Measurements from ENCODE around the gene MYO1E.
"Not testable (repeated sequence)": the region's sequence is repeated elsewhere in the genome, so short reads cannot be mapped to it uniquely, and the experiment has no call there.

The MYO1E gene
- total RNA-seq: 0.12 to 0.80 (median 0.46) reads per million in 4 donors

DNA sequence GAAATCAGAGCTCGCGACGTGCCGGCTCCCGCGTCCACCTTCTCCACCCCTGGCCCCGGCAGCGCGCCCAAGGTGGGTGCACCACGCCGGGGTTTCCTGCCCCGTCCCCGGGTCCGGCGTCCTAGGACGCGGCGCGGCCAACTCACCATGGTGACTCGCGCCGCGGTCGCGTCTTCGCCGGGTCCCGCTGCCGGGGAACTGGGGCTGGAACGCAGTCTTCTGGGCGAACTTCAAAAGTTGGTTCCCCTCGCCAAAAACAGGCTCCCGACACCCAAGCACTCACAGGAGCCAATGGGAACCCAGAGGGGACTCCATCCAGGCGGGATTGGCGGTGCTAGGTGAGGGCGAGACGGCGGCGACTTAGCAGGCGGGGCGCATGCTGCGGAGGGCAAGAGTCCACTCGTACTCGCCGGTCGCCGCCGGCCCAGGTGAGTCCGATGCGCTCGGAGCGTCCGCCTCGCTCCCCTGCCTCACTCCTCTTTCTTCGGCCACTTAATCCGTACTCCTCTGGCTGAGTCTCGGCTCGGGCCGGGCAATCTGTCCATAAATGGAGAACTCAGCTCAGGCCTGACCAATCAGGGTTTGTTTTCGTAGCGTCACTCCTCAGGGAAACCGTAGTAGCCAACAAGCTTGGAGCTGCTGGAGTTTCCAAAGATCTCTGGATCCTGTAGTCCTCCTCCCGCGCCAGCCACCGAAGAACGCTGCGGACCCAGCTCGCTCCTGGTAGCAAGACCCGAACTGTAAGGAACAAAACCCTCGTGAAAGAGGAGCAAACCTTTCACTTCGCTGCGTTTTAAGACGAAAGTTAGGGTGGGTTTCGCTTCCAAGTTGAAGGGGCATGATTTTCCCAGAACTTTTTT is at the start of gene MYO1E:
Gene MYO1E, minus strand, starts transcription at position 520 of the 860 bp plus-strand sequence. Its CDS starts 371 bp downstream, at position 149.
- DNase-seq: peak in 2 of 5 donors; percentile 0 to 37

DNA sequence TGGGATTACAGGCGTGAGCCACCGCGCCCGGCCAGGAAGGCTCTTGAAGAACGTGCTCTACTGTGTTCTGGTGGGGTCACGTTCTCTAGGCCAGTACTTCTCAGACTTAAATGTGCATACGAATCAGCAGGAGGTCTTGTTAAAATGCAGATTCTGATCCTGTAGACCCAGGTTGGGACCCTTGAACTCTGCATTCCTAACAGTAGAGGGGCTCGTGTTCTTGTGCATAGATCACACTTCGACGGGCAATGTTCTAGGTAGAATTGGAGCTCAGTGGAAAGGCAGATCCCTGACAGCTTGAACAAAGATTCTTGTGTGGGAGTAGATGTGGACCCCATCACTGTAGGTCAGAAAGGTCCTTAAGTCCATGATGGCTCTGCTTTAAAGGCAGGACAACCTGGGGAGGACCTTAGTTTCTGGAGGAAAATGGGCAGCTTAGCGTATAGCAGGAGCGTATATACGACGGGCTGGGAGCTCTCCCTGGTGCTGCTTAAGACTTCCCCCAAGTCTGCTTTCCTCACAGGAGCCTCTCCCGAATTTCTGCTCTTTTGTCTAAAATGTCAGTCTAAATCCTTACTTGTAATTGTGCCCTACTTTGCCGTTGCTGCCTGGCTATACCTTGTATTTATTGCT is 48.4 kb upstream of the MYO1E start:
- DNase-seq: no peak

DNA sequence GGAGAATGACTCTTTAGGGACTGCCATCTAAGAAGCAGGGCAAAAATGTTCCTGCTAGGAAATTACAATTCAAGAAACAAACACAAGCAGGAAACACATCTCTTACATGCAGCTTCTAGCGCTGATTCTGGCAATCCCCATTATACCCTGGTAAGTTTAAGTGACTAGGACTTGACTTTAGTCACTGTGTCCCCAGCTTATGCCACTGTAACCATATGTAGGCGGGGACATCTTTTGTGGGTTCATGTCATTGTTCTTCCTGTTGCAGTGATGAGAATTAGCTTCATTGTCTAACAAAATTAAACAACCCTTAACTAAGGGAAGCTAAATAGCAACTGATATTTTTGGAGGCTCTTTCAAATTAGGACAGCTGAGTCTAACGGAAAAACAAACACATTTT is 47.4 kb upstream of the MYO1E start:
- DNase-seq: peak in 1 of 5 donors; percentile 10

DNA sequence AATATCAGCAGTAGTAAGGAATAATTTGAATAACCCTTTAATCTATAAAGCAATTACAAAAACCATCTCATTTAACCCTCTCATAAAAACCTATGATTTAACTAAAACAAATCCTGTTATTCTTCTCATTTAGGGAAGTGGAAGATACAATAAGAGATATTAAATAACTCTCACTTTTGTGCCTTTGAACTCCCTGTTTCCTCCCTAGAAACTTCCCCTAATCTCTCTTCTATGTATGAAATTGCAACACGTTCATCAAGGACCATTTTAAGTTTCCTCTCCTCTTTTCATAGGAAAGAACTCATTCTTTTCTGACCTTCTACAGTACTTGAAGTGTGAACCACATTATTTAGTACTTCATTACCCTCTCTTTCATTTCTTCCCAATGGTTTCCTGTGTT is 46.5 kb upstream of the MYO1E start:
- DNase-seq: no peak

DNA sequence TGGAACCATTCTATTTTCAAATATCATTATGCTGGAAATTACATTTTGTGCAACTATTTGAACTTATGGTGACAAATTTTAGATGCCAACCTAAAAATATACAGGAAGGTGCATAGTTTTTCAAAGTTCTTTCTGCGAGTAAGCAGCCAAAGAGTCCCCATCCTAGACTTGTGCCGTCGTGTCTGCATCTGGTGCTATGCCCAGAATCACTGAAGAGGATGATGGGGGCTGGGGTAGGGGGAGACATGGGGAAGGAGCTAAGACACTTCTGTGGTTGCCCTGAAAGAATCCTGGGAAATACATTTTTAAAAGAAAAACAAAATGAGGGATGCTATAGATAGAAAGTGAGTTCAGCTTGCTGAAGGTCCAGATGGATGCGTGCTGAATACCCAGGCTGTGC is 44.1 kb upstream of the MYO1E start:
- no peak for DNase-seq

DNA sequence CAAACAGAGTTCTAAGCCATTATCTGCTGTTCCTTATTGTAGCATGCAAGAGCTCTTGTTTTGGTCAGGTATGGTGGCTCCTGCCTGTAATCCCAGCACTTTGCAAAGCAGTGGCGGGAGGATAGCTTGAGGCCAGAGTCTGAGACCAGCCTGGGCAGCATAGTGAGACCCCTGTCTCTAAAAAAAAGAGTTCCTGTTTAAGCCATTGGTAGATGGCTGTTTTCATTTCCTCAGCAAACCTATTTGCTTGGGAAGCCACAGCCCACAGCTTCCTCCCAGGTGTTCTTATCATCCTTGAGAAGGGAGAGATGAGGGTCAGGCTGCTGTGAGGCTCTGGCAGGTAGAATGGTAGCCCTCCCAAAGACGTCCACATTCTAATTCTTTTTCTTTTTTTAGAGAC is 40.9 kb upstream of the MYO1E start:
- DNase-seq: no peak

DNA sequence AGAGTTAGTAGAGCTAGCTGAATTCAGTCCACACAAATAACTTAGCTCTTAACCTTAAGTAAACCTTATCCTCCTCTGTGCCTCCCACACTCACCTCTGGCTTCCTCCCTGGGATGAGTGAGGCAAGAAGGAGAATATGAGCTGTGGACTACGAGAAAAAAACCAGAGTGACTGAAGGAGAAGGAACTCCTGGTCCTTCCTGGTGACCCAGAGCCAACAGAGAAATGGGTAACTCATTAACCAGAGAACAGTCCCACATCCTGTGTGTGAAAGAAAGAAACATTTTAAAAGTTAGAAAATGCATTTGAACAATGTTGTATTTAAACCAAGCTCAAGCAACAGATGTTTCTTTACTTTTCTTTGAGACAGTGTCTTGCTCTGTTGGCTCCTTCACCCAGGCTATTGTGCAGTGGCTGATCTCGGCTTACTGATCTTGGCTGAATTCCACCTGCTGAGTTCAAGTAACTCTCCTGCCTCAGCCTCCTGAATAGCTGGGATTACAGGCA is 37.8 kb upstream of the MYO1E start:
- DNase-seq: no peak

DNA sequence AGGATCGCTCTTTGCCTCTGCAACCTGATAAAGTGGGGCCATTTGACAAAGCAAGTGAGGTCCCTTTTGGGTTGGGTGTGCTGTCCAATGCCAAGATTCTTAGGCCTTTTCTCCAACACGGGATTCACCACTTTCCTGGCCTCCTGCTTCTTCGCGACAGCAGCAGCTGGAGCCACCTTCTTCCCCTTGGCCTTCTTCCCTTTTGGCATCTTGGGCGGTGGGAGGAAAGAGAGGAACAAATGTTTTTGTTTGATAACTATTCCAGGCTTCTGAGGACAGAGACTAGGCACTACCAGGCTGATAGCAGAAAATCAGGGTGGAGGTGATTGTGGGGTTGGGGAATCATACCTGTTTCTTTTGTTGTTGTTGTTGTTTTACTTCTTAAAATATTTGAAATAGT is 35.3 kb upstream of the MYO1E start:
- no peak for DNase-seq

DNA sequence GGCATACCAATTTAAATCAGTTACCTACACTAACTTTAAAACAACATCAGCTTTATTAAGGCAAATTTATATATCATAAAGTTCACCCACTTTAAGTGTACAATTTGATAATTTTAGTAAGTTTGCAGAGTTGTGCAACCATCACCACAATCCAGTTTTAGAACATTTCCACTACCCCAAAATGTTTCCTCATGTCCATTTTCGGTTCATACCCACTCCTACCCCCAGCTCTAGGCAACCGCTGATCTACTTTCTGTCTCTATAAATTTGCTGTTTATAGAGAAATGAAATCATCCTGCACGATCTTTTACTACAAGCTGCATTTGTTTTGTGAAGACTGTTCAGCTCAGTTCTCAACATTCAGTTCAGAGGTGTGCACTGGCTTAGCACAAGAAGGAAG is 33.8 kb upstream of the MYO1E start:
- DNase-seq: no peak

DNA sequence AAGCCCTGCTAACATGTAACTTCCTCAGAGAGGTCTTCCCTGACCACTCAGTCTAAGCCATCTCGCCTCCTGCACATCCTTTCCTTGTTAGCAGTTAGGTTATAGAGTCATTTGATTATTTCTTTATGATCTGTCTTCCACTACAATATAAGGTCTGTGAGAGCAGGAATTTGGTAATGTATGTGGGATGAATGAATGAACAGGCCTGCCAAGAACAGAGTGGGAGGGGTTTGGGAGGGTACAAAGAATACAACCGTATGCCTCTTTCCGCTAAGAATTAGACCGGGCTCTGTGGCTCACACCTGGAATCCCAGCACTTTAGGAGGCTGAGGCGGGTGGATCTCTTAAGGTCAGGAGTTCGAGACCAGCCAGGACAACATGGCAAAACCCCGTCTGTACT is 32.4 kb upstream of the MYO1E start:
- DNase-seq: no peak

DNA sequence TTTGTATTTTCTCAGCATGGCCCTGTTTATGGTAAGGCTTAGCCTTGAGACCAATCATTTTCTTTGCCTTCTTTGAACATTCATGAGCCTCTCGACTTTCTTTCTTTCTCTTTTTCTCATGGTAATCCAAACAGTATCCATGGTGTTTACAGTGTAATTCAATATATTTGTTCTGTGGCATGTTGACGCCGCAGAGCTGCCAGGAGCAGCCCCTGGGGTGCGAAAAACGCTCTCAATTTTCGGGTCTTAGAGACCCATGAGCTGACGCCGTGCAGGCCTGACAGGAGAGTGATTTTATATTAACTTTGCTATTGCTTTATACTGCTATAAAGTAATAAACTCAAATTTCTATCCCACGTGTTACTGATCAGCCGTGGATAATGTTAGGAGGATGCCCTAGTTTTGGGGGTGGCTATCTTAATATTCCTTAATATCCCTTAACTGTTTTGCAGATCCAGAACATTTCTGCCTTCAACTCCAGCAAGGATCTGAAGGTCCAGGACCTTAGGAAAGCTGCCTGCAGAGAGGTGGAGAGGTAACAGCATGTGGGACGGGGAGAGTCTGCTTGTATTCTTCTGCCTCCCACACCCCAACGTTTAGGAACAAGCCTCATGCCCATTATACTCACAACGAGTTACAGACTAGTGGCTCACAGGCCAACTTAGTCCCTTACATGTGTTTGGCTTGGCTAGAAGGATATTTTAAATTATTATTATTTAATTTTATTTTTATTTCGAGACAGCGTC is 29.3 kb upstream of the MYO1E start:
- no peak for DNase-seq

DNA sequence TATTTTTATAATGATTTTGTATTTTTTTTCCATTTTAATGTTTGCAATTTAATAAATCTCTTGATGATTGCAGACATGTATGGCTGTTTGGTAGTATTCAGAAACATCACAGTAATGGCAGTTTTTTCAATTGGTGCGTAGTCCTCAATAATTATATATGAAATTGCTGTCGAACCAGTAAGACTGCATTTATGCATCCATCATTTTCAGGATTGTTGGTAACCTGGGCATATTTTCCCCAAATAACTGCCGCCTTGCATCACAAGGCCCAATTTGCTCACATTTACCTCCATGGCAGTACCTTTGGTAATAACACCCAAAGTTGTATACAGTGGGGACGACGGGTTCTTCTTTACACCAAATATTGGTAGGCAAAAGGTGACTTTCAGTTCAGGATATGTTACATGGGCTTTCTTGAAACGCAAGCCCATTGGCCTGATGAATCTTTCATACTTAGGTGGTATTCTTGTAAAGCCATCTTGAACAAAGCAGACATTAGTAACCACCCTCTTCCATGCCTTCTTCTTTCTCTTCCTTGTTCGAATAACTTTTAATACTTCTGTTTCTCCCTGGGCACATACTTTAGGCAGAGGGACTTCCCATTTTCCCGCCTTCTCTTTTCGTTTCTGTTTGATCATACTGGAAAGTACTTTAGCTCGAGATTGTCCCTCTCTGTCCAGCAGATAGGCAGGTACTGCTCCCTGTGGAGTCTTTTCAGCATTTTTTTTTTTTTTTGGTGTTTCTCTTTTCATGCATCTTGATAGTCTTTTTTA is 28.6 kb upstream of the MYO1E start:
- DNase-seq: not testable (repeated sequence)

DNA sequence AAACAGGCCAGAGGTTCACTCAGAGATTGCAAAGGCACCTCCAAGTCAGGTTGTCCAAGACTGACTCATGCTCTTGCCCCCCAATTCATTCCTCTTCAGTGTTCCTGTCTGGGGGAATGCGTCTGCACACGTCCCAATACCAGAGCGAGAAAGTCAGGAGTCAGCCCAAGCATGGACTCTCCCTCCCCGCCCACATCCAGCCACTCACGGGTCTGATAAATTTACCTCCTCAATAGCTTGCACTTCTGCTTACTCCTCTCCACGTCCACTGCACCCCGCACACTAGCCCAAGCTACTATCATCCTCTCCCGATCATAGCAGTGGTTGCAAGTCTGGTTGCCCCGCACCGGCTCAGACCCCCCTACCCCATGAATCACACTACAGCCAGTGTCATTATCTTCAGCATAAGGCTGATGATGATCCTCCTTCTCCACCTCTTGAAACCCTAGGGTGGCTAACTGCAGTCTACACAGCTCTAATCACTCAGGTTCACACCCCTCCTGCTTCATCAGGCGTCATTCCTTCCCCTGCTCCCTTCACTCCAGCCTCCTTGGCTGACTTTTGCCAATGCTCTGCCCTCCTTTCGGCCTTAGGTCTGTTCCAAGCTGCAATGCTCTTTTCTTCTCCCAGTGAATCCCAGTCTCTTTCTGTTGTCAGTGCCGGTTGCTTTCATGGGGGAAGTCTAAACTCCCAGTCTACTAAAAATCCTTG is 27.6 kb upstream of the MYO1E start:
- no peak for DNase-seq

DNA sequence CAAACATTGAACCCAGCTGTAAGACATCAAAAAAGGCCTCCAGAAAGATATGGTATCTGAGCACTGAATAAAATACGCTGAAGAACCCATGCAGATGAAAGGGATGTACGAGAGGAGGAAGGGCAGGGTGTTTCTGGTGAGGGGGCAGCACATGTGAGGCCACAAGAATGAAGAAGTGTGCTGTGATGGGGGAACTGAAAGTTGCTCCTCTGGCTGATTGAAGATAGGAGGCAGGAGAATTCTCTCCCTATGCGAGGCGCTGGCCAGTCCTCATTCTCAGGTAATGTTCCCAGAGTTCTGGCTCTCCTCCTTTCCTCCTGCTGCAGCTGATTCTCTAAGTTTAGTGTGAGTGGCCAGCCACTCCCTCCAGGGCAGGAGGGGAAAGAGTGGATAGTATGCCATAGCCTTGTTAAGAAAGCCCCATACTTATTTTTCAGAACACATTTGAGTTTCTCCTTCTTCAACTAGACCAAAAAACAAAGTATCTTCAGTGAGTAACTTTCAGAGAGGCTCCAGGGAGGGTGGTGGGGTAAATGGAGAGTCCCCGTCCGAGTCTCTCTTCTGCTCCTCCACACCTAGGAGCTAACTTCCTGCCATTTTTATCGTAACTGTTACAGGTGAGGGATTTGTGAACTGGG is 26.9 kb upstream of the MYO1E start:
- no peak for DNase-seq

DNA sequence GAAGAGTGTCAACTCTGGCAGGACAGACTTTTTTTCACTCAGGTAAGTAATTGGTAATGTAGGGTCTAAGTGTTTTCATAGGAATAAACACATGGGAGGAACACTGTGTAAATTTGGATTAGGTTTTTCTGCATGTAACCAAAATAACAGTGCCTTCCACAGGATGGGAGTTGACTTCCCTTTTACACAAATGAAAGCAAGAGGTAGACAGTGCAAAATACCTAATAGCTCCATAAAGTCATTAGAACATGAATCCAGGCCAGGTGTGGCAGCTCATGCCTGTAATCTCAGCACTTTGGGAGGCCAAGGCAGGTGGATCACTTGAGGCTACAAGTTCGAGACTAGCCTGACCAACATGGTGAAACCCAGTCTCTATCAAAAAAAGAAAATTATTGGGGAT is 25.5 kb upstream of the MYO1E start:
- DNase-seq: no peak

DNA sequence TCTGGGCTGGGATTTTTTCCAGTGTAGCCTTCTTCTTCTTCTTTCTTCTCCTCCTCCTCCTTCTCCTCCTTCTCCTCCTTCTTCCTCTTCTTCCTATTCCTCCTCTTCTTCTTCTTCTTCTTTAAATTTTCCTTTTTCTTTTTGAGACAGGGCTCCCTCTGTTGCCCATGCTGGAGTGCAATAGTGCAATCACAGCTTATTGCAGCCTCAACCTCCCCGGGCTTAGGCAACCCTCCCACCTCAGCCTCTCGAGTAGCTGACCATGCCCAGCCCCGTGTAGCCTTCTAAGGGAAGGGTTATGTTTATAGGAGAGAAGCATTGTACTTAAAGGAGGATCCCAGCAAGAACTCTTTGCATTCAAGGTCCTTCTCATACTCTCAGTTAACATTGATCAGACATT is 24.0 kb upstream of the MYO1E start:
- DNase-seq: no peak

DNA sequence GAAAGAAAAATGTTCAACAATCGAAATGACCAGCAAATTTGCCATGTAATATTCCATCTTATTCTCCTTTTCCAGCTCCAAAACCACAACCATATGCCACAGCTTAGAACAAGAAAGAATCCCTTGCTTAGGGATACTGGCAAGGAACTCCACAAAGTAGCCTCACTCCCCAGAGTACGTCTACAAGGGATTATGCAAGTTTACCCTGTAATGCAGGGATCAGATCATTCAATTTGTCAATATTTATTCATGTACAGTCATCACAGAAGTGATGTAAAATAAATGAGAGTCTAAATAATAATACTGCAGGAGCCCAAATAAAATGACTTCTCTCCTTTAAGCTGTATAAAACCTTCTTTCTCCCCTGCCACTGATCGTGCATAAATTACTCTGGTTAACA is 23.5 kb upstream of the MYO1E start:
- DNase-seq: no peak

DNA sequence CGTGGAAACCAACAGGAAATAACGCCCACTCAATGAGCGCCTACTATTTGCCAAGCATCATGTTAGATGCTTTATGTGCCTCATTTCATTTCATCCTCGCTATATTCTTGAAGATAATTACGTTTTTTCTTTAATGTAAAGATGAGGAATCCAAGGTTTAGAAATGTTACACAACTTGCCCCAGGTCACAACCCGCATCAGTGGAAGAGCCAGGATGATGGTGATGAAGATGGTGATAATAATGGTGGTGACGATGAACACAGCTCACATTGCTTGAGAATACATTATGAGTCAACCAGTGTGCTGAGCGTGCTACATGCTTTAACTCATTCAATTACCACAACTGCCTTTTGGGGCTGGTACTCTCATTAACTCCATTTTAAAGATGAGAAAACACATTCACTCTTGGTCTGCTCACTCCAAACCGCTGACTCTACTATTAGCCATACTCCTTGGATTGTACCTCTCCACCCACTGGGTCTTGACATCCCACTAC is 21.5 kb upstream of the MYO1E start:
- DNase-seq: no peak

DNA sequence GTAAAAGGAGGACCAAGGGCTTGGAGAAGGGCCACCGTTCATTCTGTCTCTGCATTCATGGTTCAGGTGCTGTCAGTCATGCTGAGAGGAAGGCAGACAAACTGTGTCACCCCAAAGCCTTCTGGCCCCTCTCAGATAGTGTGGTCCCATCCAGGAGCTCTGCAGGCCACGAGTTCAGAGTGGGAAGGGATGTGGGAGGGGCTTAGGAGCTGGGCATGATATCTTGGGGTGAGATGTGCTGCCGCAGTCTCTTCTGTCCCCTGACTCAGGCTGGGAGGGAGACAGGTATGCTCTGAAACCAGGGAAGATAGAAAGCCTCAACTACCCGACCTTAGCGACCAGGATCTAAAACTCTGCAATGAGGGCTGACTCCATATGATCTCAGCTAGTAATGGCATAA is 19.6 kb upstream of the MYO1E start:
- no peak for DNase-seq

DNA sequence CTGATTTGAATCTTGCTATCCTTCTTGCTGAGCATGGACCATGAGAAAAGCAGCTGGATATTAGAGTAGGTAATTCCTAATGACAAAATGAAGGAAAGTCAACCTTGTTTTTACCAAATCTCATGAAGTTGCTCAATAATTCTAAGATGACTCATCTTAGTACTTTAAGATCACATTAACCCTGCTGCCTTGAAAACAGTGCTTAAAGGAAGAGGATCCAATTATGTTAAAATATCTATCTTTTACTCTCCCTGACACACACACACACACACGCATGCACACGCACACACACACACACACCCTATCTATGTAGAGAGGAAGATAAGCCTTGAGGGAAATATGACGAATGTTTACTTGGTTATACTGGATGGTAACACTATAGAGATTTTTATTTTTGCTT is 16.0 kb upstream of the MYO1E start:
- DNase-seq: peak in 1 of 5 donors; percentile 15

DNA sequence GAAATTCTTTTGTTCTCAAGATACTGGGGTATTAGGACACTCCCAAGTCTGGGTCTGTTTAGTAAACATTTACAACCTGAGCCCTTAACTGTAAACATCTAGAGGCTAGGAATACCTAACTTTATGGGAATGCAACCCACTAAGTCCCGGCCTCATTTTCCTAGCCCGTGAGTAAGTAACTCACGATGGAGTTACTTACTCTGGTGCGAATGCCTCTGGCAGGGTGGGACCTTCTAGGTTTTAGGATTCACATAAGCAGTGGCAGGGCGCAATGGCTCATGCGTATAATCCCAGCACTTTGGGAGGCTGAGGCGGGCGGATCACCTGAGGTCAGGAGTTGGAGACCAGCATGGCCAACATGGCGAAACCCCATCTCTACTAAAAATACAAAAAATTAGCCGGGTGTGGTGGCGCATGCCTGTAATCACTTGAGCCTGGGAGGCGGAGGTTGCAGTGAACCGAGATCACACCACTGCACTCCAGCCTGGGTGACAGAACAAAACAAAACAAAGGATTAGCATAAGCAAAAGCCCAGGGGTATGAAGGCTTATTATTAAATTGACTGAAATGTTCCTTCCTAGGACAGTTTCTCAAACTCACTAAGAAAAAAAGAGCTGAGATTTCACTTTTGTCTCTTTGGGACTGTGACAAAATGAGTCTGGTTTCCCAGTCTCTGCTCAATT is 14.7 kb upstream of the MYO1E start:
- not testable (repeated sequence) for DNase-seq

Data from T-helper 1 cell (primary cell).